Esophagus muscularis mucosa (tissue), 4 donors: ENCODE measurements around the gene LHX3. TPM values are rescaled to one million over a fixed set of nuclear protein-coding genes. Genes with fewer than 3 reads are reported as not detected.

Source experiments
- DNase-seq: peaks from one replicate; pipeline ENCODE4 v3.0.0-alpha.2; 2017; ENCODE audit errors: extremely low spot score
- H3K27ac ChIP-seq, 4 donors: fragments of 200-600 bp; sonication (generic); replicated peaks in 1 of 4; 1 replicate in 3 of 4; 2 replicates in 1 of 4; pipeline ENCODE4 v1.5.1; 2016 to 2019; ENCODE audit warnings: mild to moderate bottlenecking in 1 of 4
- H3K27me3 ChIP-seq, 4 donors: fragments of 200-600 bp; sonication (generic); one replicate each; pipeline versions ENCODE4 v1.5.1 to v1.6.0; 2016 to 2019
- H3K36me3 ChIP-seq, 4 donors: fragments of 200-600 bp; sonication (generic); one replicate each; pipeline ENCODE4 v1.5.1; 2016 to 2019
- H3K4me1 ChIP-seq, 4 donors: fragments of 200-600 bp; sonication (generic); one replicate each; pipeline ENCODE4 v1.5.1; 2016 to 2019
- H3K4me3 ChIP-seq, 4 donors: fragments of 200-600 bp; sonication (generic); 1 replicate in 2 of 4; 2 replicates in 2 of 4; pipeline ENCODE4 v1.5.1; 2016 to 2019; ENCODE audit warnings: mild to moderate bottlenecking in 4 of 4, moderate library complexity in 1 of 4
- H3K9me3 ChIP-seq, 4 donors: fragments of 200-600 bp; sonication (generic); 1 replicate in 3 of 4; 2 replicates in 1 of 4; pipeline ENCODE4 v1.5.1; 2016 to 2019
- CTCF ChIP-seq, 3 experiments: fragments of 200-600 bp in 2 of 3; fragments of 450-650 bp in 1 of 3; sonication (generic) in 2 of 3; IDR thresholded peaks; one replicate each; pipeline ENCODE4 v1.5.1; 2017 to 2019; ENCODE audit warnings: antibody characterized with exemption in 3 of 3, mild to moderate bottlenecking in 2 of 3, moderate library complexity in 1 of 3
- EP300 ChIP-seq: sonication (generic); formaldehyde crosslinking; IDR thresholded peaks from one replicate; pipeline ENCODE4 v1.6.1; 2017; ENCODE audit warnings: antibody characterized with exemption
- POLR2A ChIP-seq: fragments of 450-650 bp; IDR thresholded peaks from one replicate; pipeline ENCODE4 v1.6.1; 2017; ENCODE audit warnings: antibody characterized with exemption, moderate library complexity, mild to moderate bottlenecking, low read depth
- POLR2AphosphoS5 ChIP-seq, 2 donors: sonication (generic); formaldehyde crosslinking; IDR thresholded peaks; one replicate each; pipeline ENCODE4 v1.6.1; 2017; ENCODE audit warnings: antibody characterized with exemption in 2 of 2
- WGBS: methylation state at CpG from one replicate; pipeline ENCODE4 v1.1.5; 2018; 5-methylcytosine and 5-hydroxymethylcytosine counted together
- intact Hi-C: fragments of 100-400 bp; cut with DNase I; formaldehyde crosslinking; loops from one replicate; pipeline ENCODE4 v1.15.1; 2023
- total RNA-seq, 4 donors: library from RNA; depleted of rRNA; stranded (reverse); fragments of >200 nt; gene quantifications; one replicate each; pipeline versions ENCODE4 v1.1.0 to v1.2.1, GENCODE V29; 2016

The LHX3 gene
- total RNA-seq, 4 donors from 2014 or later: not detected

DNA sequence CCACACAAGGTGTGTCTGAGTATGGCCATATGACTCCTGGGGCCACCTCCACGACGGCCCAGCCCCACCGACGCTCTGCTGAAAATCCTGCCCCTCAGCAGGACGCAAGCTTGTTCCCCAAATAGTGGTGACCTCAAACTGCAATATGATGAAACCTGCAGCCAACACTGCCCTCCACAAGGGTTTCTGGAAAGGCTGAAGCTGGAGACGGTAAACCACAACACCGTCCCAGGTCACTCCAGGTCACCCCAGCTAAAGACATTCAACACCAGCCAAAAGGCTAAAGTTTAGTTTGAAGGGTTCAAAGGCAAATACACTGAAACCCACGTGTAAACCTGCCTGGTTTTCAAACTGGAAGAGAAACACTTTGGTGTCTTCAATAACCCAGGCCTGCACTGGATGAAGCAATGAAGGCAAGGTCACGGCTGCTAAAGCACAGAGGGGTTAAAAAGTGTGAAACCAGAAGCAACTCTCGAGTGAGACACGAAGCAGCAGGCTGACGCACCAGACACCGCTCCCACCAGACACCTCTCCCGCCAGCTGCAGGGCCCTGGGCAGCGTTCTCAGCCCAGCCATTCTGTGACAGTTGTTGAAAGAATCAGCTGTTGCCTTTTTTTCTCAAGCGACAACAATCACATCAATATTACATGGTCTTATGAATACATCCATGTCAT lies 1.8 kb upstream of the LHX3 start:
- peaks cover 0 to 42% (median 31%) of the 10 kb centered on the region in 4 donors for H3K27me3 ChIP-seq
- intact Hi-C loops: no loop called here
- 76% methylated on average over 16 of the region's 16 CpGs for WGBS

DNA sequence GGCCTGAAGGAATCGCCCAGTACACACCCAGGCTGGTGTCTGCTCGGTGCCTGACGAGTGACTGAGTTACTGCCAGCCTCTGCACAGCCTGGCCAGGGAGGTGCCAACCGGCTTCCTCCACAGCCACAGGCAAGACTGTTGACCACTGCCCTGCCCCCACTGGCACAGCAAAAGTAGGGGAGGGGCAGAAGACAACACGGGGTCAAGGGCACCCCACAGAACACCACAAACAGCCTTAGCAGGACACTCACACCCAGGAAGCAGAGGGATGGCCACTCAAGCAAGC lies 722 bp upstream of the LHX3 start:
- DNase-seq: no peak
- H3K4me3 ChIP-seq: no peak overlapping the region
- H3K27me3 ChIP-seq: peaks cover 0 to 53% (median 40%) of the 10 kb centered on the region in 4 donors
- no peak for TF ChIP-seq POLR2AphosphoS5 (IDR thresholded peaks at IDR 0.05)
- no peak for TF ChIP-seq POLR2A
- no peak for TF ChIP-seq CTCF (IDR thresholded peaks at IDR 0.05)
- TF ChIP-seq EP300: no peak
- no peak overlapping the region for H3K27ac ChIP-seq
- no peaks in the 10 kb centered on the region for H3K9me3 ChIP-seq
- peaks cover 9 to 37% (median 19%) of the 10 kb centered on the region in 4 donors for H3K36me3 ChIP-seq
- H3K4me1 ChIP-seq: peaks cover 0 to 29% (median 9%) of the 10 kb centered on the region in 4 donors
- intact Hi-C loops: no loop called here
- 72% methylated on average over 2 of the region's 5 CpGs for WGBS

More for the DNA sequence above, 1.8 kb upstream of the LHX3 start:
- DNase-seq: no peak
- H3K4me3 ChIP-seq: no peak overlapping the region
- peaks cover 9 to 48% (median 29%) of the 10 kb centered on the region in 4 donors for H3K36me3 ChIP-seq
- no peaks in the 10 kb centered on the region for H3K9me3 ChIP-seq
- peaks cover 0 to 25% (median 9%) of the 10 kb centered on the region in 4 donors for H3K4me1 ChIP-seq
- TF ChIP-seq EP300 (no peak), CTCF (IDR thresholded peaks at IDR 0.05) (no peak), POLR2A (no peak)
- no peak overlapping the region for H3K27ac ChIP-seq

DNA sequence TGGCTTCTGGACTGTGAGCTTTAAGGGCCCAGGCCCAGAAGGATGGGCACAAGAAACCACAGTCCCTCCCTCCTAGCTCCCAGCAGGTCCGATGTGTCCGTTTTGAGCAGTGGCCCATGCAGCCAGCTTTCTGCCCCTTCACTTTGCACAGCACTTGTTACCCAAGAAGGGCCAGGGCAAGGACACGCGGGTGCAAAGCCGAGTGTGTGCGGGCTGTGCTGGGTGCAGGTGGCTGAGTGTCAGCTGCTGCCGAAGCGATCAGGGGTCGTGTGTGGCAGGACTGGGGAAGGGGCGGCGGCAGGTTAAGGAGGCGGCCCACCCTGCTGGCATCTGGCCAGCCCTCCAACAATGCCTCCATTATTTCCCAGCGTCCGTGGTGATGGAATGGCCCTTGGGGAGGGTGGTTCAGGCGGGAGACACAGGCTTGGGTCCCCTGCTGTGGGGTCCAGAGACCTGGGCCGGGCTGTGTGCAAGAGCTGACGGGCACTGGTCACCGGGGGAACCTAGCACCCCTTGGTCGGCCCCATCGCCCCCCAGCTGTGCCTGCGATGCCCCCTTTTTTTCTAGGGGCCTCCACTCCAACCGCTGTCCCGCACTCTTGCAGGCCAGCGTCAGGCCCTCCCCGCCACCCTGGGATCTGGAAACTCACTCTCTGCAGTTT lies 653 bp downstream of the LHX3 start:
- Histone ChIP-seq H3K27ac (no peak overlapping the region), H3K4me1 (peaks cover 0 to 36% (median 13%) of the 10 kb centered on the region in 4 donors), H3K36me3 (peaks cover 0 to 25% (median 13%) of the 10 kb centered on the region in 4 donors), H3K27me3 (peaks cover 0 to 67% (median 54%) of the 10 kb centered on the region in 4 donors), H3K9me3 (no peaks in the 10 kb centered on the region), H3K4me3 (no peak overlapping the region)
- DNase-seq: no peak
- WGBS: 53% methylated on average over 17 of the region's 25 CpGs
- intact Hi-C loops: no loop called here
- TF ChIP-seq POLR2AphosphoS5 (IDR thresholded peaks at IDR 0.05) (no peak), EP300 (no peak), POLR2A (no peak), CTCF (IDR thresholded peaks at IDR 0.05) (no peak)

DNA sequence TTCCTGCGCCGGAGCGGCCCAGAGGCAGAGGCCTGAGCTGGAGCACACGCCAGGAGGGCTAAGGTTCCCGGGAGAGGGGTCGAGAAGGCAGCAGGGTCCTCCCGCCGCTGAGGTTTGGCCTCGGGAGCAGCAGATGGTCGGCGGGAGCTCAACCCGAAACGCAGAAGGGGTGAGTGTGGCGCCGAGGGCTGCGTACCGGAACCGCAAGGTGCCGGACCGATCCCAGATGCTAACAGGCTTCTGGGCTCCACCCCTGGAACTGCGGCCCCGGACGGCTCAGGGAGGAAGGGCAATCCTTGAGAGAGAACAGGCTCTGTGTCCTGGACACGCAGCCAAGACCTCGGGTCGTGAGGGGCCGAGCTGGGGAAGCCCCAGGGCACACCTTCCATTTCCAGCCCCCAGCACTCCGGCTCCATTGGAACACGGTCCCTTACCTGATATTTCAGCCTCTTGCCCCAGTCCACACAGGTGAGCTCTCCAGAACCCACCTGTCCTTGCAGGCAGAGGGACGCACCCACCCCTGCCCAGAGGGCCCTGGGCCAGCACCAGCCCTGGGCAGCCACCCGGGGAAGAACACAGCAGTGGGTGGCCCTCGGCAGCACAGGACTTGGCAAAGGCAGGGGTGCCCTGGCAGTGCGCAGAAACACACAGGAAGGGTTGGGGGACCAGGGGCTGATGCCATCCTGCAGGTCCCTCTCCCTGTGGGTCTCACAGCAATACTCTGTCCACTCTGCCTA lies 1.4 kb downstream of the LHX3 start:
- peaks cover 3 to 74% (median 60%) of the 10 kb centered on the region in 4 donors for H3K27me3 ChIP-seq
- H3K4me1 ChIP-seq: peaks cover 1 to 43% (median 20%) of the 10 kb centered on the region in 4 donors
- no peak for DNase-seq
- intact Hi-C loops: no loop called here
- 17% methylated on average over 14 of the region's 33 CpGs for WGBS
- no peak overlapping the region for H3K27ac ChIP-seq
- H3K9me3 ChIP-seq: no peaks in the 10 kb centered on the region
- H3K36me3 ChIP-seq: peaks cover 0 to 18% (median 6%) of the 10 kb centered on the region in 4 donors
- no peak for TF ChIP-seq POLR2A
- no peak for TF ChIP-seq CTCF (IDR thresholded peaks at IDR 0.05)
- no peak for TF ChIP-seq POLR2AphosphoS5 (IDR thresholded peaks at IDR 0.05)
- no peak for TF ChIP-seq EP300
- H3K4me3 ChIP-seq: no peak overlapping the region
